Measurements from ENCODE around the gene POFUT1.
"Not testable (repeated sequence)": the region's sequence is repeated elsewhere in the genome, so short reads cannot be mapped to it uniquely, and the experiment has no call there.

The POFUT1 gene

GRCh38 chr20:32244959-32245358 lies 37.3 kb downstream of the POFUT1 start:
- Mint-ChIP-seq H3K9me3 (no peaks in the 10 kb centered on the region), H3K36me3 (ENCODE audit: low read depth) (no peaks in the 10 kb centered on the region), H3K4me3 (no peak overlapping the region), H3K27ac (peak overlapping the region; percentile 19), H3K4me1 (ENCODE audit: low read depth) (peaks cover 43% of the 10 kb centered on the region), H3K27me3 (no peaks in the 10 kb centered on the region)
- no peak for DNase-seq

- H3K36me3 Mint-ChIP-seq (ENCODE audit: low read depth); H3K27me3 Mint-ChIP-seq; H3K4me3 Mint-ChIP-seq; H3K9me3 Mint-ChIP-seq; DNase-seq: not testable (repeated sequence)
- Mint-ChIP-seq H3K27ac (peak overlapping the region; percentile 14), H3K4me1 (ENCODE audit: low read depth) (peaks cover 41% of the 10 kb centered on the region)
Observed at GRCh38 chr20:32246208-32246607, 38.5 kb downstream of the POFUT1 start.

GRCh38 chr20:32248043-32248442 lies 40.4 kb downstream of the POFUT1 start:
- Mint-ChIP-seq H3K4me3 (no peak overlapping the region), H3K9me3 (peaks cover 2% of the 10 kb centered on the region), H3K36me3 (ENCODE audit: low read depth) (no peaks in the 10 kb centered on the region), H3K27ac (peak overlapping the region; percentile 41), H3K27me3 (no peaks in the 10 kb centered on the region), H3K4me1 (ENCODE audit: low read depth) (peaks cover 57% of the 10 kb centered on the region)
- no peak for DNase-seq

GRCh38 chr20:32249030-32249738 lies 41.5 kb downstream of the POFUT1 start:
- H3K4me1 Mint-ChIP-seq (ENCODE audit: low read depth) = peaks cover 66% of the 10 kb centered on the region
- H3K36me3 Mint-ChIP-seq (ENCODE audit: low read depth) = no peaks in the 10 kb centered on the region
- H3K4me3 Mint-ChIP-seq = peak overlapping the region; percentile 35
- H3K27me3 Mint-ChIP-seq = no peaks in the 10 kb centered on the region
- H3K9me3 Mint-ChIP-seq = peaks cover 6% of the 10 kb centered on the region
- peak overlapping the region; percentile 95 for H3K27ac Mint-ChIP-seq
- DNase-seq = peak; percentile 48

- Mint-ChIP-seq H3K36me3 (ENCODE audit: low read depth) (no peaks in the 10 kb centered on the region), H3K27ac (peak overlapping the region; percentile 96), H3K4me3 (peak overlapping the region; percentile 66), H3K4me1 (ENCODE audit: low read depth) (peaks cover 73% of the 10 kb centered on the region), H3K27me3 (no peaks in the 10 kb centered on the region), H3K9me3 (peaks cover 6% of the 10 kb centered on the region)
- peak; percentile 45 for DNase-seq
Observed at GRCh38 chr20:32251470-32251869, 43.8 kb downstream of the POFUT1 start.

- no peaks in the 10 kb centered on the region for H3K27me3 Mint-ChIP-seq
- DNase-seq = peak; percentile 88
- H3K27ac Mint-ChIP-seq = peak overlapping the region; percentile 96
- H3K4me1 Mint-ChIP-seq (ENCODE audit: low read depth) = peaks cover 79% of the 10 kb centered on the region
- peaks cover 6% of the 10 kb centered on the region for H3K9me3 Mint-ChIP-seq
- no peaks in the 10 kb centered on the region for H3K36me3 Mint-ChIP-seq (ENCODE audit: low read depth)
- H3K4me3 Mint-ChIP-seq = peak overlapping the region; percentile 66
Observed at GRCh38 chr20:32252189-32252588, 44.5 kb downstream of the POFUT1 start.

GRCh38 chr20:32260973-32261372 lies 53.3 kb downstream of the POFUT1 start:
- H3K27me3 Mint-ChIP-seq; H3K9me3 Mint-ChIP-seq; H3K36me3 Mint-ChIP-seq (ENCODE audit: low read depth); H3K27ac Mint-ChIP-seq; H3K4me3 Mint-ChIP-seq; DNase-seq: not testable (repeated sequence)
- peaks cover 15% of the 10 kb centered on the region for H3K4me1 Mint-ChIP-seq (ENCODE audit: low read depth)

- H3K27me3 Mint-ChIP-seq = no peaks in the 10 kb centered on the region
- DNase-seq = no peak
- H3K4me1 Mint-ChIP-seq (ENCODE audit: low read depth) = peaks cover 8% of the 10 kb centered on the region
- no peak overlapping the region for H3K27ac Mint-ChIP-seq
- H3K36me3 Mint-ChIP-seq (ENCODE audit: low read depth) = no peaks in the 10 kb centered on the region
- no peak overlapping the region for H3K4me3 Mint-ChIP-seq
- no peaks in the 10 kb centered on the region for H3K9me3 Mint-ChIP-seq
Observed at GRCh38 chr20:32261644-32262043, 54.0 kb downstream of the POFUT1 start.

- DNase-seq = no peak
- H3K36me3 Mint-ChIP-seq (ENCODE audit: low read depth) = no peaks in the 10 kb centered on the region
- no peak overlapping the region for H3K27ac Mint-ChIP-seq
- H3K4me3 Mint-ChIP-seq = no peak overlapping the region
- no peaks in the 10 kb centered on the region for H3K9me3 Mint-ChIP-seq
- no peaks in the 10 kb centered on the region for H3K4me1 Mint-ChIP-seq (ENCODE audit: low read depth)
- H3K27me3 Mint-ChIP-seq = no peaks in the 10 kb centered on the region
Observed at GRCh38 chr20:32263398-32263954, 55.8 kb downstream of the POFUT1 start.

- H3K4me3 Mint-ChIP-seq = no peak overlapping the region
- peaks cover 8% of the 10 kb centered on the region for H3K9me3 Mint-ChIP-seq
- peaks cover 8% of the 10 kb centered on the region for H3K4me1 Mint-ChIP-seq (ENCODE audit: low read depth)
- DNase-seq = peak; percentile 0
- no peaks in the 10 kb centered on the region for H3K36me3 Mint-ChIP-seq (ENCODE audit: low read depth)
- no peak overlapping the region for H3K27ac Mint-ChIP-seq
- no peaks in the 10 kb centered on the region for H3K27me3 Mint-ChIP-seq
Observed at GRCh38 chr20:32271620-32272019, 63.9 kb downstream of the POFUT1 start.

GRCh38 chr20:32274359-32274758 lies 66.7 kb downstream of the POFUT1 start:
- Mint-ChIP-seq H3K27me3 (no peaks in the 10 kb centered on the region), H3K36me3 (ENCODE audit: low read depth) (peaks cover 12% of the 10 kb centered on the region), H3K9me3 (peaks cover 8% of the 10 kb centered on the region), H3K4me3 (no peak overlapping the region), H3K27ac (no peak overlapping the region), H3K4me1 (ENCODE audit: low read depth) (peaks cover 26% of the 10 kb centered on the region)
- DNase-seq = no peak

GRCh38 chr20:32275163-32275562 lies 67.5 kb downstream of the POFUT1 start:
- not testable (repeated sequence) for DNase-seq, H3K9me3 Mint-ChIP-seq, H3K4me3 Mint-ChIP-seq, H3K27ac Mint-ChIP-seq, H3K27me3 Mint-ChIP-seq
- H3K4me1 Mint-ChIP-seq (ENCODE audit: low read depth) = peaks cover 33% of the 10 kb centered on the region
- H3K36me3 Mint-ChIP-seq (ENCODE audit: low read depth) = peaks cover 19% of the 10 kb centered on the region

- H3K27ac Mint-ChIP-seq = peak within 1 kb of the TSS; percentile 98
- DNase-seq = peak; percentile 89
- H3K9me3 Mint-ChIP-seq = peaks cover 8% of the 10 kb centered on the region
- H3K36me3 Mint-ChIP-seq (ENCODE audit: low read depth) = peaks cover 42% of the 10 kb centered on the region
- no peaks in the 10 kb centered on the region for H3K27me3 Mint-ChIP-seq
- peak within 1 kb of the TSS; percentile 96 for H3K4me3 Mint-ChIP-seq
- peaks cover 52% of the 10 kb centered on the region for H3K4me1 Mint-ChIP-seq (ENCODE audit: low read depth)
Observed at GRCh38 chr20:32277361-32278198, 69.9 kb downstream of the POFUT1 start, which contains the start of gene KIF3B. Gene KIF3B (plus strand): TSS chr20:32277651. CDS start chr20:32309778, 32,127 bp downstream.

GRCh38 chr20:32278199-32278643 lies 70.5 kb downstream of the POFUT1 start:
- H3K27ac Mint-ChIP-seq = peak overlapping the region; percentile 98
- DNase-seq = peak; percentile 41
- H3K9me3 Mint-ChIP-seq = peaks cover 8% of the 10 kb centered on the region
- no peaks in the 10 kb centered on the region for H3K27me3 Mint-ChIP-seq
- peak overlapping the region; percentile 96 for H3K4me3 Mint-ChIP-seq
- peaks cover 47% of the 10 kb centered on the region for H3K36me3 Mint-ChIP-seq (ENCODE audit: low read depth)
- H3K4me1 Mint-ChIP-seq (ENCODE audit: low read depth) = peaks cover 57% of the 10 kb centered on the region
